Measurements from ENCODE around the gene PIK3CD. TPM values are rescaled to one million over a fixed set of nuclear protein-coding genes. Genes with fewer than 3 reads are reported as not detected.

PIK3CD gene
- total and polyA plus RNA-seq, 2 donors (not counting 3 experiments of a cell fraction or from before 2014, with no cell fraction given), result 3.5 to 5.2 TPM

DNA sequence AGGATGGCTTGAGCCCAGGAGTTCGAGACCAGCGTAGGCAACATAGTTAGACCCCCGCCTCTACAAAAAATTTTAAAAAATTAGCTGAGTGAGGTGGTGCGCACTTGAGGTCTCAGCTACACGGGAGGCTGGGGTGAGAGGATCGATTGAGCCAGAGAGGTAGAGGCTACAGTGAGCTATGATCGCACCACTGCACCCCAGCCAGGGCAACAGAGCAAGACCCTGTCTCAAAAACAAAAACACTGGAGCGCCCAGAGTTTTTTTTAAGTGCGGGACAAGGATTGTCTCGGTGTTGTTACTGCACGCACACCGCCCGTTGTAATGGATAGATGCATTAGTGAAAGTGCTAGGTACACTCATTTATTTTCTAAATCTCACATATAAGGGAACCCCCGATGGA lies 37.1 kb downstream of the PIK3CD start:
- H4K20me1 ChIP-seq (replicated peaks; ENCODE audit: control insufficient read depth, extremely low read depth, insufficient read depth, low read length), result no peaks in the 10 kb centered on the region
- peaks cover 25% of the 10 kb centered on the region for H3K4me1 ChIP-seq (ENCODE audit: control insufficient read depth, extremely low read depth, insufficient read depth, low read length)
- FAIRE-seq (no peak), DNase-seq (ENCODE audit: low read depth, low spot score) (no peak)
- POLR2A ChIA-PET, result no interaction called here
- TF ChIP-seq POLR2AphosphoS5 (IDR thresholded peaks at IDR 0.05; ENCODE audit: insufficient read depth, low read depth, low read length) (no peak), POLR2A (IDR thresholded peaks at IDR 0.05; ENCODE audit: low read depth, low read length) (no peak), JUN (IDR thresholded peaks at IDR 0.05; ENCODE audit: borderline replicate concordance, insufficient read depth, insufficient read length, low read depth) (no peak), MYC (IDR thresholded peaks at IDR 0.05; ENCODE audit: low read depth, low read length) (no peak), FOS (IDR thresholded peaks at IDR 0.05; ENCODE audit: borderline replicate concordance, insufficient read depth, low read length) (no peak), GATA2 (IDR thresholded peaks at IDR 0.05; ENCODE audit: insufficient read depth, insufficient read length, low read depth, low read length) (no peak), EZH2 (IDR thresholded peaks at IDR 0.05; ENCODE audit: borderline replicate concordance, low read depth, low read length, severe bottlenecking) (no peak)
- TF ChIP-seq, protein P1, sequence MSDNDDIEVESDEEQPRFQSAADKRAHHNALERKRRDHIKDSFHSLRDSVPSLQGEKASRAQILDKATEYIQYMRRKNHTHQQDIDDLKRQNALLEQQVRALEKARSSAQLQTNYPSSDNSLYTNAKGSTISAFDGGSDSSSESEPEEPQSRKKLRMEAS (IDR thresholded peaks at IDR 0.05; ENCODE audit: insufficient read depth, insufficient read length), result no peak
- TF ChIP-seq, protein P2, sequence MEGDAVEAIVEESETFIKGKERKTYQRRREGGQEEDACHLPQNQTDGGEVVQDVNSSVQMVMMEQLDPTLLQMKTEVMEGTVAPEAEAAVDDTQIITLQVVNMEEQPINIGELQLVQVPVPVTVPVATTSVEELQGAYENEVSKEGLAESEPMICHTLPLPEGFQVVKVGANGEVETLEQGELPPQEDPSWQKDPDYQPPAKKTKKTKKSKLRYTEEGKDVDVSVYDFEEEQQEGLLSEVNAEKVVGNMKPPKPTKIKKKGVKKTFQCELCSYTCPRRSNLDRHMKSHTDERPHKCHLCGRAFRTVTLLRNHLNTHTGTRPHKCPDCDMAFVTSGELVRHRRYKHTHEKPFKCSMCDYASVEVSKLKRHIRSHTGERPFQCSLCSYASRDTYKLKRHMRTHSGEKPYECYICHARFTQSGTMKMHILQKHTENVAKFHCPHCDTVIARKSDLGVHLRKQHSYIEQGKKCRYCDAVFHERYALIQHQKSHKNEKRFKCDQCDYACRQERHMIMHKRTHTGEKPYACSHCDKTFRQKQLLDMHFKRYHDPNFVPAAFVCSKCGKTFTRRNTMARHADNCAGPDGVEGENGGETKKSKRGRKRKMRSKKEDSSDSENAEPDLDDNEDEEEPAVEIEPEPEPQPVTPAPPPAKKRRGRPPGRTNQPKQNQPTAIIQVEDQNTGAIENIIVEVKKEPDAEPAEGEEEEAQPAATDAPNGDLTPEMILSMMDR (IDR thresholded peaks at IDR 0.05; ENCODE audit: extremely low read depth in 1 of 2, insufficient read depth in 1 of 2, low read depth in 1 of 2, low read length in 2 of 2), result no peak
- CTCF ChIA-PET, result interaction anchor here (1.5 kb wide), 1 partner anchor 14 kb away, joined by 7 read pairs; no protein-coding TSS in a partner anchor
- intact Hi-C loops (cut with micrococcal nuclease) (loop anchor here (1.0 kb wide), 1 partner anchor 61 kb away; no protein-coding TSS in a partner anchor), dilution Hi-C loops (cut with MboI; ENCODE audit: extremely low pct_ligation_motif_present, low sequenced_read_pairs) (no loop called here)
- no peak overlapping the region for H3K27ac ChIP-seq (ENCODE audit: insufficient read depth, low read depth, low read length)
- no peaks in the 10 kb centered on the region for H3K9me3 ChIP-seq (replicated peaks; ENCODE audit: control insufficient read depth, insufficient read depth, low read length)
- H3K9me1 ChIP-seq (replicated peaks; ENCODE audit: control insufficient read depth, extremely low read depth, insufficient read depth, low read length), result no peaks in the 10 kb centered on the region
- H3K36me3 ChIP-seq (ENCODE audit: control insufficient read depth in 2 of 2, extremely low read depth in 1 of 2, insufficient read depth in 2 of 2, low read length in 2 of 2), result no peaks in the 10 kb centered on the region
- H2AFZ ChIP-seq (ENCODE audit: low read depth, low read length), result peak overlapping the region; percentile 90
- no peaks in the 10 kb centered on the region for H3K79me2 ChIP-seq (ENCODE audit: control insufficient read depth, insufficient read depth, low read length)
- peak overlapping the region; percentile 44 to 52 (median 49) for H3K4me3 ChIP-seq (replicated peaks in 1 of 3; ENCODE audit: insufficient read depth in 1 of 3, low read depth in 1 of 3, low read length in 3 of 3)
- BruUV-seq (replicated peaks), result no TSS peak
- peaks cover 4 to 12% of the 10 kb centered on the region in 2 experiments for H3K27me3 ChIP-seq (ENCODE audit: control insufficient read depth in 2 of 2, insufficient read depth in 2 of 2, low read length in 2 of 2)
- no peak overlapping the region for H3K9ac ChIP-seq (replicated peaks; ENCODE audit: extremely low read depth, insufficient read depth, low read length)
- H3K4me2 ChIP-seq (ENCODE audit: insufficient read depth, low read length), result peak overlapping the region; percentile 66
